GM10248 (cell line): ENCODE data around the gene LRGUK.

Experiments used
- CTCF ChIA-PET: fragments of 300-600 bp; sonication (Branson Sonifier 250); formaldehyde crosslinking; extraction: SDS; loops from one replicate; lab custom pipeline; 2021; ENCODE audit warnings: antibody characterized with exemption; lab: Yijun Ruan, JAX
- POLR2A ChIA-PET: fragments of 350-650 bp; sonication (Branson Sonifier 250); formaldehyde crosslinking; extraction: SDS; loops from one replicate; lab custom pipeline; 2020; ENCODE audit warnings: antibody characterized with exemption; lab: Yijun Ruan, JAX
- DNase-seq: peaks from one replicate; pipeline ENCODE4 v3.0.0; 2012; ENCODE audit errors: extremely low spot score
- CTCF ChIP-seq: IDR thresholded peaks from 2 replicates; pipeline ENCODE4 v1.5.1; 2012; ENCODE audit warnings: mild to moderate bottlenecking, low read depth; ENCODE audit errors: extremely low read depth, missing control alignments, control extremely low read depth

LRGUK gene

GRCh38 chr7:134187893-134188292 lies 60.8 kb downstream of the LRGUK start:
- ChIA-PET CTCF (interaction anchor here (1.4 kb wide), 1 partner anchor 10 kb away, joined by 3 read pairs; no protein-coding TSS in a partner anchor), POLR2A (no interaction called here)
- no peak for DNase-seq
- no peak for TF ChIP-seq CTCF

- TF ChIP-seq CTCF, result no peak
- no peak for DNase-seq
- POLR2A ChIA-PET, result no interaction called here
- CTCF ChIA-PET, result interaction anchor here (1.4 to 2.2 kb wide), 2 partner anchors 10 to 11 kb away, joined by 3 to 5 read pairs; no protein-coding TSS in a partner anchor
These were observed 61.2 kb downstream of the LRGUK start for GRCh38 chr7:134188311-134188710.

GRCh38 chr7:134189559-134189958 lies 62.4 kb downstream of the LRGUK start:
- DNase-seq, result no peak
- ChIA-PET CTCF (interaction anchor here (1.4 to 2.2 kb wide), 3 partner anchors 10 to 48 kb away, joined by 3 to 5 read pairs (median 4); no protein-coding TSS in a partner anchor), POLR2A (no interaction called here)
- no peak for TF ChIP-seq CTCF

- ChIA-PET CTCF (no interaction called here), POLR2A (no interaction called here)
- no peak for DNase-seq
- no peak for TF ChIP-seq CTCF
These were observed 64.7 kb downstream of the LRGUK start for GRCh38 chr7:134191876-134192275.

GRCh38 chr7:134193240-134193639 lies 66.1 kb downstream of the LRGUK start:
- CTCF ChIA-PET, result no interaction called here
- POLR2A ChIA-PET, result no interaction called here
- no peak for DNase-seq
- no peak for TF ChIP-seq CTCF

- TF ChIP-seq CTCF, result no peak
- no peak for DNase-seq
- ChIA-PET CTCF (no interaction called here), POLR2A (no interaction called here)
These were observed 68.1 kb downstream of the LRGUK start for GRCh38 chr7:134195252-134195651.

- CTCF ChIA-PET, result no interaction called here
- no peak for TF ChIP-seq CTCF
- POLR2A ChIA-PET, result no interaction called here
- DNase-seq, result no peak
These were observed 69.3 kb downstream of the LRGUK start for GRCh38 chr7:134196439-134196838.
